Memory B cell (primary cell): ENCODE data around the gene ENO1.
A peak's percentile ranks its signal among the peaks of the same experiment; 100 is the strongest.
"Not testable (repeated sequence)": the region's sequence is repeated elsewhere in the genome, so short reads cannot be mapped to it uniquely, and the experiment has no call there.

Experiments used
- ATAC-seq: fragments of 150-1000 bp; cut with Tn5 transposase; 2 replicates; pipeline ENCODE4 v1.10.0; 2021; ENCODE audit warnings: low read depth, mild to moderate bottlenecking, moderate library complexity
- DNase-seq, 2 donors: peaks; one replicate each; pipeline ENCODE4 v3.0.0; 2022; ENCODE audit warnings: low spot score in 2 of 2
- H3K27ac Mint-ChIP-seq: one replicate; pipeline ENCODE4 v1.8.0; 2022; ENCODE audit warnings: mild to moderate bottlenecking, moderate library complexity, mixed read lengths
- H3K27me3 Mint-ChIP-seq: one replicate; pipeline ENCODE4 v1.8.0; 2022; ENCODE audit warnings: mixed read lengths
- H3K36me3 Mint-ChIP-seq: one replicate; pipeline ENCODE4 v1.8.0; 2022; ENCODE audit warnings: mild to moderate bottlenecking, mixed read lengths
- H3K4me1 Mint-ChIP-seq: one replicate; pipeline ENCODE4 v1.8.0; 2022; ENCODE audit warnings: mixed read lengths
- H3K4me3 Mint-ChIP-seq: one replicate; pipeline ENCODE4 v1.8.0; 2022; ENCODE audit warnings: mild to moderate bottlenecking, moderate library complexity, mixed read lengths
- H3K9me3 Mint-ChIP-seq: one replicate; pipeline ENCODE4 v1.8.0; 2022; ENCODE audit warnings: mixed read lengths

The ENO1 gene

DNA sequence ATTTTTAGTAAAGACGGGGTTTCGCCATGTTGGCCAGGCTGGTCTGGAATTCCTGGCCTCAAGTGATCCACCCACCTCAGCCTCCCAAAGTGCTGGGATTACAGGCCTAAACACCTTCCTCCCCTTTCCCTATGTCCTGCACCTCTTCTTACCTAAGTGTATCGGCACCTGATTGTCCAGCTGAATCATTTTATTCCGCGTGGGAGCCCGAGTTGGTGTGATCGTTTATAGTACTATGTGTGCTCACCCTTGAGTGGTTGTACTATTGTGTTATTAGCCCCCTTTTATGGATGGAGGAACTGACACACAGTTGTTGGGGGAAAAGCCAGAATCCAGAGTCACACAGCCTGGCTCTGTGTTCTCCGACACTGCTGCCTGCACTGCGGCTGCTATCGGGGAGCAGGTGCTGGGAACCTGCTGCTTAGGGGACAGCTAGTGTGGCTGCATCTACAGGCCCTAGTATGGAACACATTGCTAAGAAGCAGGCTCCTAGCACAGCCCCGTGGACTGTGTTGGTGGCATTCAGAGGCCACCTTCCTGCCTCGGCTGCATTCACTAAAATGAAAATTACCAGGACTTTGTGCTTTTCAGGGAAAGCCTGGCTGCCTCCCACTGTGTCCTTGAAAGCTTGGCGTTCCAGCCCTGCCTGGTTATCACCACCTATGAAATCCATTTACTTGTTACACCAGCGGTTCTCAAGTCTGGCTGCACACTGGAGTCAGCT is 21.6 kb downstream of the ENO1 start:
- H3K4me3 Mint-ChIP-seq: no peak overlapping the region
- H3K9me3 Mint-ChIP-seq: no peaks in the 10 kb centered on the region
- H3K27ac Mint-ChIP-seq: no peak overlapping the region
- H3K27me3 Mint-ChIP-seq: no peaks in the 10 kb centered on the region
- peaks cover 3% of the 10 kb centered on the region for H3K4me1 Mint-ChIP-seq
- H3K36me3 Mint-ChIP-seq: peaks cover 19% of the 10 kb centered on the region
- ATAC-seq (no peak), DNase-seq (no peak)

DNA sequence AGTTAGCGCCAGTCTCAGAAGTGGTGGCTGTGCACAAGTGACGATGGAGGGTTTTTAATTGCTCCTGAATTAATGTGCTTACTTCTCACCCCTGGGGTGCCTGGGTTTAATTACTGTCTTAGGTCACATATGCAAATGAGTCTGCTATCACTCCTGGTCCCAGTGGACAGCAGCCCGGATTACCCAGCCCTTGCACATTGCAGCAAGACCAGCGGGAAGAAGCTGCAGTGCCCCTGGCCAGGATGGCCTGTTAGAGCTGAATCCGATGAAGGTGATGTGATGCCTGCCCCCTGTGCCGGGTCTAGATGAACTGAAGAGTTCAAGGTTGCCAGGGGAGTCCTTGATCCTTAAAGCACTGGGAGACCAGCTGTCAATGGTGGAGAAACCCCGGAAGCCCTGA is 24.2 kb downstream of the ENO1 start:
- ATAC-seq: no peak
- Mint-ChIP-seq H3K4me1 (peaks cover 1% of the 10 kb centered on the region), H3K9me3 (no peaks in the 10 kb centered on the region), H3K27ac (no peak overlapping the region), H3K27me3 (no peaks in the 10 kb centered on the region), H3K36me3 (peaks cover 10% of the 10 kb centered on the region), H3K4me3 (no peak overlapping the region)
- DNase-seq: no peak

DNA sequence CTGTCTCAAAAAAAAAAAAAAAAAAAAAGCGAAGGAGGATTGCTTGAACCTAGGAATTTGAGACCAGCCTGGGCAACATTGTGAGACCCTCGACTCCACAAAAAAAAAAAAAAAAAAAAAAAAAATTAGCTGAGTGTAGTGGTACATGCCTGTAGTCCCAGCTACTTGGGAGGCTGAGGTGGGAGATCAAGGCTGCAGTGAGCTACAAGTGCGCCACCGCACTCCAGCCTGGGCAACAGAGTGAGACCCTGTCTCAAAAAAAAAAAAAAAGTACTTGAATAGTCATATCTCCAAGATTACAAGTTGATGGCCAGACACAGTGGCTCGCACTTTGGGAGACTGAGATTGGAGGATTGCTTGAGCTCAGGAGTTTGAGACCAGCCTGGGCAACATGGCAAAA is 27.4 kb downstream of the ENO1 start:
- H3K9me3 Mint-ChIP-seq: no peaks in the 10 kb centered on the region
- no peaks in the 10 kb centered on the region for H3K27me3 Mint-ChIP-seq
- H3K27ac Mint-ChIP-seq: no peak overlapping the region
- no peak overlapping the region for H3K4me3 Mint-ChIP-seq
- ATAC-seq: no peak
- H3K4me1 Mint-ChIP-seq: no peaks in the 10 kb centered on the region
- no peak for DNase-seq
- H3K36me3 Mint-ChIP-seq: peaks cover 1% of the 10 kb centered on the region

DNA sequence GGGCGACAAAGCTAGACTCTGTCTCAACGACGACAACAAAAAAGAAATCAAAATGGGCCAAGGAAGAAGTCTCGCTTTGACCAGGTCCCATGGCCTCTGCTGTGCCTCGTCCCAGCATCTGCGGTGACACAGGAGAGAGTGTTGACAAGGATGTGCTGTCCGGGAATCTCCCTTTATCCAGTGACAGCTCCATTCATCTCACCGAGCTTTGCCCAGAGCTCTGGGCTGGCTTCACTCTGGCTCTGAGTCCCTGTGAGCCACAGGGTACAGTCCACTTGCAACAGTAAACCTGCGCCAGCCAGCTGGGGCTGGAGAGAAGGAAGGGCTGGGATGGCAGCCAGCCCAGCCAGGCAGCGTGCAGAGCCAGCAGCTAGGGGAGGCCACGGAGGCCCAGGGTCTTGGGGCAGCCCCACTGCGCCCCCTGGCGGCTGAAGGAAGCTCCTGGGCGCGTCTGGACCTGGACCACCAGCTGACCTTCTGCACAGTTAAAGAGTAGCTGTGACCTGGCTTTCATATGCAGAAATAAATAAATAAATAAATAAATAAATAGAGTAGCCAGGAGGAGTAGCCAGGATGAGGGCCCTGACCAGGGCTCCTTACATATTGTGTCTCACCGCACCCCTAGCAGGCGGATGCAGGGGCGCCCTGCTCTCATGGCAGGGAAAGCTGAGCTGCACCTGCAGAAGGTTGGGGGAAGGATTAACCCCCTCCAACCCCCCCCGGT is 29.7 kb downstream of the ENO1 start:
- Mint-ChIP-seq H3K4me3 (no peak overlapping the region), H3K27ac (no peak overlapping the region), H3K4me1 (no peaks in the 10 kb centered on the region), H3K9me3 (no peaks in the 10 kb centered on the region), H3K27me3 (no peaks in the 10 kb centered on the region), H3K36me3 (no peaks in the 10 kb centered on the region)
- ATAC-seq (peak; percentile 97), DNase-seq (peak; percentile 74 to 84)

DNA sequence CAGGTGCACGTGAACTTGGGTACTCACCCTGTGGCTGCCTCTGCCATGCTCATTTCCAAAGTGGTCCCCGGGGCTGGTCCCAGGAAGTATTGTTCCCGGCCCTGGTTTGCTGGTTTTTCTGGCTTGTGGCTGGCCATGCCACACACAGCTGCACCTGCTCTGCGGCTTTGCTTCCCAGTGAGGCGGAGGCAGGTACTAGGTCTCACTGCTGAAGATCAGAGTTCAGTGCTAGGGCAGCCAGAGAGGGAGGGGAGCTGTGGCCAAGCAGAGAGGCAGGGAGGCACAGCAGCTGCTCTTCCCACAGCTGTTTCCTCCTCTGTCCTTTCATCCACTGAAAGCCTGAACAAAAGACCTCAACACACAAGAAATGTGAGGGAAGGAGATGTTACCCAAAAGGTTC is 30.5 kb downstream of the ENO1 start:
- no peak for ATAC-seq
- Mint-ChIP-seq H3K27ac (no peak overlapping the region), H3K27me3 (no peaks in the 10 kb centered on the region), H3K4me3 (no peak overlapping the region), H3K9me3 (no peaks in the 10 kb centered on the region), H3K4me1 (no peaks in the 10 kb centered on the region), H3K36me3 (no peaks in the 10 kb centered on the region)
- no peak for DNase-seq

DNA sequence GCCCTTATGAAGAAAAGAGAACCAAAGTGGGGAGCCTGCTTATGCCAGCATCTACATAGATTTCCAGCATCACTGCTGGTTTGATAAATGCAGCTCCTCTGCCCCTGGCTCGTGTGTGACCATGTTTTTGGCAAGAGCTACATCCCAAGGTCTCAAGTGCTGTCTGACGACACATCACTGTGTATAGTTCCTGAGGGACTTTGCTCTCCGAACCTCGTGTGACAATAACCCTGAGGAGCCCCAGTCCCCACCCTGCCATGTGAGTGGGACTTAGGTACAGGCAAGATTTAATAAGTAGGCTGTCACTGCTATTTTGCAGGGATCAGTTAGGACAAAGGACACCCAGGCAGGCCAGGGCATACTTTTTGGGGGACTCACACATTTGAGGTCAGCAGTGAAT is 32.2 kb downstream of the ENO1 start:
- Mint-ChIP-seq H3K4me3 (no peak overlapping the region), H3K27me3 (no peaks in the 10 kb centered on the region), H3K9me3 (no peaks in the 10 kb centered on the region), H3K4me1 (no peaks in the 10 kb centered on the region), H3K36me3 (no peaks in the 10 kb centered on the region), H3K27ac (no peak overlapping the region)
- DNase-seq (no peak), ATAC-seq (no peak)

DNA sequence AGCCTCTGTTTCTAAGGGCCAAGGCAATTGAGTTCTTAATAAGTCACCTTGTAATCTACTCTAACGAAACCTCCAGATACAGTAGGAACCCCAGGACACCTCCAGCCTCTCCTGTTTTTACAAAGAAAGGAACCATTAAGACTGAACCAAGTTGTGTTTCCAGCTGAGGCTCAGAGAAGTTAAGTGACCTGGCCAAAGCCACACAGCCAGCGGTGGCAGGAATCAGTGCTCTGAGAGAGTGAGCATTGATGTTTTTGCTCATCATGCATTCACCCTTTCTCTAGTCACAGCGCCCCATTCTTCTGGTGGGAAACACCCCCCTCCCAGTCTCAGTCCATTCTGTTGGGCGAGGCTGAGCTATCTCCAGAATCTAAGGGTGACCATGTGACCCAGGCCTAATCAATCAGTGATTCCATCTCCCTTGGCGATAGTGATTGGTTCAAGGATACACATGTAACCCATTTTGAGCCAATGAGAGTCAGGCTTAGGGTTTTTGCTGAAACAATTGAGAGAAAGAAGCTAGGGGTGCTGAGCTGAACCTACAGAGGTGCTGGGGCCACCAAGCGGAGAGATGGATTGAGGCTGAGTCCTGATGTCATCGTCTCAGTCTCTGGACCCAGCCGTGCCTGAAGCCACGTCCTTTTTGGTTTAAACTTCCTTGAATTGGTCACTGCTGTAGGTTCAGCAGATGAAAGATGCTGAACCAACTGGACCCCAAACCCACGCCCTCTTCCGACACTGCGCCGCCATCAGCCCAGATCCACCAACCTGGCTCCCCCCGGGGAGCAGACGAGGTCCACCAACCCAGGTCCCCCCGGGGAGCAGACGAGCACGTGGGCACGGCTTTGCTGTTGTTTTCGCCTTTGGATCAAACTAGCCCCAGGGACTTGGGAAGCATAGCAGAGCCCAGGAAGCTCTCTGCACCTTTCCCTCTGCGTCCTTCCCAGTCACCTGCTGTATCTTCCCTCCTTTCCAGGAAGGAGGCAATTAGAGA is 33.1 kb downstream of the ENO1 start:
- no peaks in the 10 kb centered on the region for H3K4me1 Mint-ChIP-seq
- H3K27me3 Mint-ChIP-seq: no peaks in the 10 kb centered on the region
- H3K36me3 Mint-ChIP-seq: peaks cover under 1% of the 10 kb centered on the region

DNA sequence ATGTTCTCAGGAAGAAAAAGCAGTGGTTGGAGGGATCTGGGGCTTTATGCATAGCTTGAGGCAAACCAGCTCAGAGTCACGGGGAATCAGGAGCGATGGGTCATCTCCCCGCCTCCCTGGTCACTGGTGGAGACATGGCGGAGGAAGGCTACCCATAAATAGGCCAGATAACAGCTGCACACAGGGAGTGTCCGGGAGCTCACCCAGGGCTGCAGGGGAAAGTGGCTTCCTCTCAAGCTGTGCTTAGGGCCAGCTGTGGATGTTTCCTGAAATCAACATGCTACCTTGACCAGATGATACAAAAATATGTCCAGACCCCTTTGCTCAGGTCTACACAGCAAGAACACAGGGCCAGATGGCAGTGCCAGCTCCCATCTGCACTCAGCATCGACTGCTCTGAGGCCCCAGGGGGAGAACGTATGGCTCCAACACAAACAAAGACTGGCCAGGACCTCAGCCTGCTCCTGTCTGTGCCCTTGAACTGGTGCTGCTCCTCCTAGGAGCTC is 33.9 kb downstream of the ENO1 start:
- Mint-ChIP-seq H3K27me3 (no peaks in the 10 kb centered on the region), H3K4me3 (no peak overlapping the region), H3K27ac (no peak overlapping the region), H3K4me1 (no peaks in the 10 kb centered on the region), H3K9me3 (peaks cover 4% of the 10 kb centered on the region), H3K36me3 (peaks cover 3% of the 10 kb centered on the region)
- ATAC-seq: no peak
- no peak for DNase-seq

More for the DNA sequence above, 33.1 kb downstream of the ENO1 start:
- no peak overlapping the region for H3K4me3 Mint-ChIP-seq
- ATAC-seq (no peak), DNase-seq (no peak)
- H3K9me3 Mint-ChIP-seq: peaks cover 2% of the 10 kb centered on the region
- no peak overlapping the region for H3K27ac Mint-ChIP-seq

DNA sequence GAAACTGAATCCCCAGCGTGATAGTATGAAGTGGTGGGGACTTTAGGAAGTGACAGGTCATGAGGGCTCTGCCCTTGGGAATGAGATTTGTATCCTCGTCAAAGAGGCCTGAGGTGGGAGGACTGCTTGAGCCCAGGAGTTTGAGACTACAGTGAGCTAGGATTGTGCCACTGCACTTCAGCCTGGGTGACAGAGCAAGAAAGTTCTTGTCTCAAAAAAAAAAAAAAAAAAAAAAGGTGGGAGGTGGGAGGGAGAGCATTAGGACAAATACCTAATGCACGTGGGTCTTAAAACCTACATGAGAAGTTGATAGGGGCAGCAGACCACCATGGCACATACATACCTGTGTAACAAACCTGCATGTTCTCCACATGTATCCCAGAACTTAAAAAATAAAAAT is 37.1 kb downstream of the ENO1 start:
- DNase-seq (no peak), ATAC-seq (no peak)
- H3K36me3 Mint-ChIP-seq: peaks cover 3% of the 10 kb centered on the region
- H3K27ac Mint-ChIP-seq: no peak overlapping the region
- no peak overlapping the region for H3K4me3 Mint-ChIP-seq
- H3K4me1 Mint-ChIP-seq: no peaks in the 10 kb centered on the region
- H3K27me3 Mint-ChIP-seq: no peaks in the 10 kb centered on the region
- H3K9me3 Mint-ChIP-seq: peaks cover 4% of the 10 kb centered on the region

DNA sequence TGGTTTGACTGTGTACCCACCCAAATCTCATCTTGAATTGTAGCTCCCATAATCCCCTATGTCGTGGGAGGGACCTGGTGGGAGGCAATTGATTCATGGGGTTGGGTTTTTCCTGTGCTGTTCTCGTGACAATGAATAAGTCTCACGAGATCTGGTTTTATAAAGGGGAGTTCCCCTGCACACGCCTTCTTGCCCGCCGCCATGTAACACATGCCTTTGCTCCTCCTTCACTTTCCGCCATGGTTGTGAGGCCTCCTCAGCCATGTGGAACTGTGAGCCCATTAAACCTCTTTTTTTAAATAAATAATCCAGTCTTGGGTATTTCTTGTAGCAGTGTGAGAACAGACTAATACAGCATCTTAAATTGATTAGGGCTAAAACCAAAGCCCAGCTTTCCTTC is 38.5 kb downstream of the ENO1 start:
- H3K27me3 Mint-ChIP-seq: no peaks in the 10 kb centered on the region

DNA sequence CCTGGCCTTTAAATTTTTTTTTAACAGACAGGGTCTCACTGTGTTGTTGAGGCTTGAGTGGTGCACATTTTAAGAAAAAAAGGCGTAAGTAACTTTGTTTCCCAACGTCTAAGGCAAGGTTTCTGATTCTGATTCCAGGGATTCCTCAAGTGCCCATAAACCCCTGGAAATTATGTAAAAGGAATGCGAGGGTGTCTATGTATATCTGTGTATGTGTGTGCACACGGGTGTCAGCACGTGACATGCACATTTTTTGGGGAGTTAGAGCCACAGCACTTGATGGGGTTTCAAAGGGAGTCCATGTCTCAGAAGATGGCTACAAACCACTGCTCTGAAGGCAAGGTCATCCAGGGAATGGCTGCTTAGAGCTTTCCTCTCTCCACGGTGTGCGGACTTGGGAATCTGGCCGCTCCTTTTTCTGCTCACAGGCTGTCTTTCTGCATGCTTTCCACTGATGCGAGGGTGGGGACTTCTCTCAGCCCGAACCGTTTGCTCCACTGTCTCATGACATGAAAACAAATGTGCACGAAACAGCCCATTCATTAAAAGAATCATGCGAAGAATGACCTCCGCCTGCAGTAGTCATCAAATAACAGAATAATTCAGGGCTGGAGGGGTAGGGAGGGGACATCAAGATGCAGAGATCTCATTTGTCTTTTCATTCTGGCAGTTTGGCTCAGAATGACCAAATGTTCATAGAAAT is 42.4 kb downstream of the ENO1 start:
- no peaks in the 10 kb centered on the region for H3K4me1 Mint-ChIP-seq
- ATAC-seq (no peak), DNase-seq (no peak)
- H3K9me3 Mint-ChIP-seq: peaks cover 4% of the 10 kb centered on the region
- H3K27me3 Mint-ChIP-seq: no peaks in the 10 kb centered on the region
- H3K27ac Mint-ChIP-seq: no peak overlapping the region
- peaks cover 3% of the 10 kb centered on the region for H3K36me3 Mint-ChIP-seq
- H3K4me3 Mint-ChIP-seq: no peak overlapping the region

More for the DNA sequence above, 38.5 kb downstream of the ENO1 start:
- Mint-ChIP-seq H3K4me3 (no peak overlapping the region), H3K9me3 (peaks cover 4% of the 10 kb centered on the region), H3K4me1 (no peaks in the 10 kb centered on the region), H3K27ac (no peak overlapping the region), H3K36me3 (peaks cover 3% of the 10 kb centered on the region)
- no peak for ATAC-seq
- no peak for DNase-seq

DNA sequence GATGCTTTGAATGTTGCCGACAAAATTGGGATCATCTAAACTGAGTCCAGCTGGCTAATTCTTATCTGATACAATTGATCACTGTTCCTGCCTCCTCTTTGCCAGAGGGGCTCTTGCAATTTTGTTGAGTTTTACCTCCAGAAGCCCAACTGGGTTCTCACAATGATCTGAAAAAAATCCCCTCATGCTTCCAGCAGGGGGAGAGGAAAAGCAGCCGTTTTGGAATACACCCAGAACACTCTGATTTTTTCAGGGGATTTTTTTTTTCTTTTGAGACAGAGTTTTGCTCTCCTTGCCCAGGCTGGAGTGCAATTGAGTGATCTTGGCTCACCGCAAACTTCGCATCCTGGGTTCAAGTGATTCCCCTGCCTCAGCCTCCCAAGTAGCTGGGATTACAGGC is 47.1 kb downstream of the ENO1 start:
- H3K9me3 Mint-ChIP-seq: no peaks in the 10 kb centered on the region
- H3K27ac Mint-ChIP-seq: no peak overlapping the region
- DNase-seq: no peak
- no peak overlapping the region for H3K4me3 Mint-ChIP-seq
- ATAC-seq: no peak
- no peaks in the 10 kb centered on the region for H3K36me3 Mint-ChIP-seq
- peaks cover 9% of the 10 kb centered on the region for H3K4me1 Mint-ChIP-seq
- H3K27me3 Mint-ChIP-seq: no peaks in the 10 kb centered on the region

DNA sequence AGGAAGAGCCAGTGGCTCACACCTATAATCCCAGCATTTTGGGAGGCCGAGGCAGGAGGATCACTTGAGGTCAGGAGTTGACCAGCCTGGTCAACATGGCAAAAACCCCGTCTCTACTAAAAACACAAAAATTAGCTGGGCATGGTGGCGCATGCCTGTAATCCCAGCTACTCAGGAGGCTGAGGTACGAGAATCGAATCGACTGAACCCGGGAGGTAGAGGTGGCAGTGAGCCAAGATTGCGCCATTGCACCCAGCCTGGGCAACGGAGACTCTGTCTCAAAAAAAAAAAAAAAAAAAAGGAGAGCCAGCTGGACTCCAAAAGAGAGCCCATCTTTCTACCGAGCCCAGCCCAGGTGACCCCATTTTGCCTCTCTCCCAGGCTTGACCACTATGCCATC is 47.8 kb downstream of the ENO1 start:
- H3K9me3 Mint-ChIP-seq, H3K4me1 Mint-ChIP-seq, H3K36me3 Mint-ChIP-seq, ATAC-seq, H3K27me3 Mint-ChIP-seq, H3K27ac Mint-ChIP-seq, H3K4me3 Mint-ChIP-seq, DNase-seq: not testable (repeated sequence)
